NB4 (cell line): Measurements from ENCODE around the gene JMJD8.
A peak's percentile ranks its signal among the peaks of the same experiment; 100 is the strongest.
"Not testable (repeated sequence)": the region's sequence is repeated elsewhere in the genome, so short reads cannot be mapped to it uniquely, and the experiment has no call there.

Experiments
- DNase-seq: peaks from one replicate; pipeline ENCODE4 v3.0.0; 2010; ENCODE audit warnings: low read depth
- H3K4me3 ChIP-seq: one replicate; pipeline ENCODE4 v1.5.1; 2011; ENCODE audit warnings: mild to moderate bottlenecking, low read depth, low read length, moderate library complexity
- MYC ChIP-seq: IDR thresholded peaks from 2 replicates; pipeline ENCODE4 v1.6.1; 2011; ENCODE audit warnings: low read depth, low read length
- POLR2A ChIP-seq: IDR thresholded peaks from 2 replicates; pipeline ENCODE4 v1.6.1; 2011; ENCODE audit warnings: mild to moderate bottlenecking; ENCODE audit not compliant: insufficient read length; ENCODE audit errors: extremely low read depth
- TF ChIP-seq, protein P1 (sequence below): IDR thresholded peaks from one replicate; pipeline ENCODE4 v1.5.1; 2012; ENCODE audit warnings: low read depth, low read length
- TF ChIP-seq, protein P2 (sequence below): IDR thresholded peaks from 2 replicates; pipeline ENCODE4 v1.6.1; 2011; ENCODE audit warnings: low read depth, low read length

Gene JMJD8

DNA sequence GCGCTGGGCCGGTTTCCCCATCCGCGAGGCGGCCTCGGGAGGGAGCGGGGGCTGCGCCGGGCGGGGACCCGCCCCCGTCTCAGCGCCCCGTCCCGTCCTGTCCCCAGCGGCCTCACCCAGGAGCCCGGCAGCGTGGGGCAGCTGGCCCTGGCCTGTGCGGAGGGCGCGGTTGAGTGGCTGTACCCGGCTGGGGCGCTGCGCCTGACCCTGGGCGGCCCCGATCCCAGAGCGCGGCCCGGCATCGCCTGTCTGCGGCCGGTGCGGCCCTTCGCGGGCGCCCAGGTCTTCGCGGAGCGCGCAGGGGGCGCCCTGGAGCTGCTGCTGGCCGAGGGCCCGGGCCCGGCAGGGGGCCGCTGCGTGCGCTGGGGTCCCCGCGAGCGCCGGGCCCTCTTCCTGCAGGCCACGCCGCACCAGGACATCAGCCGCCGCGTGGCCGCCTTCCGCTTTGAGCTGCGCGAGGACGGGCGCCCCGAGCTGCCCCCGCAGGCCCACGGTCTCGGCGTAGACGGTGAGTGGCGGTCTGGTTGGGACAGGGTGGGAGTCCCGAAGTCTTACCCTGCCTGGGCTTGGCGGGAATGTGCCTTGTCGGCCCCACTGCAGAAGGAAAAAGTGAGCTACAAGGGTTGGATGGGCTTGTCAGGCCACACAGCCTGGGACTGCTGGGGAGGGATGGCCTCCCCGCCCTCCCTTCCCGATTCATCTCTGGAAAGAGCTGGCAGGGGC, 31.5 kb upstream of the JMJD8 start:
- peak; percentile 51 for DNase-seq
- H3K4me3 ChIP-seq: no peak overlapping the region
- TF ChIP-seq, protein P1, sequence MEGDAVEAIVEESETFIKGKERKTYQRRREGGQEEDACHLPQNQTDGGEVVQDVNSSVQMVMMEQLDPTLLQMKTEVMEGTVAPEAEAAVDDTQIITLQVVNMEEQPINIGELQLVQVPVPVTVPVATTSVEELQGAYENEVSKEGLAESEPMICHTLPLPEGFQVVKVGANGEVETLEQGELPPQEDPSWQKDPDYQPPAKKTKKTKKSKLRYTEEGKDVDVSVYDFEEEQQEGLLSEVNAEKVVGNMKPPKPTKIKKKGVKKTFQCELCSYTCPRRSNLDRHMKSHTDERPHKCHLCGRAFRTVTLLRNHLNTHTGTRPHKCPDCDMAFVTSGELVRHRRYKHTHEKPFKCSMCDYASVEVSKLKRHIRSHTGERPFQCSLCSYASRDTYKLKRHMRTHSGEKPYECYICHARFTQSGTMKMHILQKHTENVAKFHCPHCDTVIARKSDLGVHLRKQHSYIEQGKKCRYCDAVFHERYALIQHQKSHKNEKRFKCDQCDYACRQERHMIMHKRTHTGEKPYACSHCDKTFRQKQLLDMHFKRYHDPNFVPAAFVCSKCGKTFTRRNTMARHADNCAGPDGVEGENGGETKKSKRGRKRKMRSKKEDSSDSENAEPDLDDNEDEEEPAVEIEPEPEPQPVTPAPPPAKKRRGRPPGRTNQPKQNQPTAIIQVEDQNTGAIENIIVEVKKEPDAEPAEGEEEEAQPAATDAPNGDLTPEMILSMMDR: no peak
- no peak for TF ChIP-seq POLR2A
- TF ChIP-seq MYC: peak; percentile 55; the same call in 1 of the 2 replicates
- TF ChIP-seq, protein P2, sequence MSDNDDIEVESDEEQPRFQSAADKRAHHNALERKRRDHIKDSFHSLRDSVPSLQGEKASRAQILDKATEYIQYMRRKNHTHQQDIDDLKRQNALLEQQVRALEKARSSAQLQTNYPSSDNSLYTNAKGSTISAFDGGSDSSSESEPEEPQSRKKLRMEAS: peak; percentile 56; the same call in 1 of the 2 replicates

DNA sequence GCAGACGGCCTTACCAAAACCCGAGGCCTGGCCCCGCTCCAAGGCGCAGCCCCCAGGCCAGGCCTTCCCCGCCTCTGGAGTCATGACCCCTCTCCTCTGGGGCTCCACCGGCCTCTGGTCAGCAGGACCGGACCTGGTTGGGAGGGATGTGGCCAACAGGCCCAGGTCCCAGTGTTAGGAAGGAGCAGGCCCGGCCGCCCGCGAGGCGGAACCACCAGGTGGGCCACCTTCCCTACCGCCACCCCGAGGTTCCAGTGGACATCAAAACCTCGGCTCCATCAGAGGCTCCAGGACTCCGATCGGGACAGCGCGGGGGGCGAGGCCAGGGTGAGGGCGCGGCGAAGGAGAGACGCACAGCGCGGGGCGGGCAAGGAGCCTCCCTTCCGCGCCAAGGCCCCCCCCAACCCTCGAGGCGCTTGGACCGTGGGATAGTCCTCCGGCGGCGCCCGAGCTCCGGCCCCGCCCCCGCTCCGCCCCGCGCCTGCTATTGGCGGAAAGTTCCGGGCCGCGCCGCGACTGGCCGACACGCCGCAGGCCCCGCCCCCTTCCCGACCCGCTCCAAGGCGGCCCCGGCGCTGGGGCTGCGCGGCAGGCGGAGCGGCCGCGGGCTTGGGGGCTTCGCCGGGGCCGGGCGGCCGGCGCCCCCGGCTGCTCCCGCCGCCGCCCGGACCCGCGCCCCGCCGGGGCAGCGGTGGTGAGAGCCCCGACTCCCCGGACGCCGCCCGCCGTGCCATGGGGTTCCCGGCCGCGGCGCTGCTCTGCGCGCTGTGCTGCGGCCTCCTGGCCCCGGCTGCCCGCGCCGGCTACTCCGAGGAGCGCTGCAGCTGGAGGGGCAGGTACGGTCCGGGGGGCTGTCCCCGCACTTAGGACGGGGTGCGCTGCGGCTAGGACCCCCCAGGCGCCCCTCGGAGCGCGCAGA, 30.7 kb upstream of the JMJD8 start, which contains the start of gene METRN:
Gene METRN, plus strand, starts transcription at position 561 of the 919 bp plus-strand sequence. Its CDS starts 172 bp downstream, at position 733.
- H3K4me3 ChIP-seq: no peak within 1 kb of the TSS
- DNase-seq: peak; percentile 84
- TF ChIP-seq, protein P2: no peak
- TF ChIP-seq MYC (no peak), POLR2A (no peak)
- TF ChIP-seq, protein P1: no peak

DNA sequence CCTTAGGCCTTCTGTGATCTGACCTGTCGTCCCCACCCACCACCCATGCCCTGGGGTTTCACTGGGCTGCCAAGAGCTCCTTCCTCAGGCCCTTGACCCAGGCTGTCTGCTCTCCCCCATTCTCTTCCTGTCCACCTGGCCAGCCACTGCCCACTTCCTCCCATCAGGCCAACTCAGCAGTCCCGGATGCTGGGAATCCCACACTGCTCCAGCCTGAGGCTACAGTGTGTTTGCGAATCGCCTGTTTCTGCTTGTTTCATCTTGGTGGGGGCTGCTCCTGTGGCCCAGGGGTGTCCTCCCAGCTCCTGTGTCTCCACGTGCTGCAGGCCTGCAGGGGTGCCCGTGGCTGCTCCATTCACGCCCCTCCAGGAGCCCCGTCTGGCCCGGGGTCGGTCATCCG, 29.9 kb upstream of the JMJD8 start:
- TF ChIP-seq POLR2A (no peak), MYC (no peak)
- TF ChIP-seq, protein P2: no peak
- TF ChIP-seq, protein P1: no peak
- no peak overlapping the region for H3K4me3 ChIP-seq
- DNase-seq: no peak

DNA sequence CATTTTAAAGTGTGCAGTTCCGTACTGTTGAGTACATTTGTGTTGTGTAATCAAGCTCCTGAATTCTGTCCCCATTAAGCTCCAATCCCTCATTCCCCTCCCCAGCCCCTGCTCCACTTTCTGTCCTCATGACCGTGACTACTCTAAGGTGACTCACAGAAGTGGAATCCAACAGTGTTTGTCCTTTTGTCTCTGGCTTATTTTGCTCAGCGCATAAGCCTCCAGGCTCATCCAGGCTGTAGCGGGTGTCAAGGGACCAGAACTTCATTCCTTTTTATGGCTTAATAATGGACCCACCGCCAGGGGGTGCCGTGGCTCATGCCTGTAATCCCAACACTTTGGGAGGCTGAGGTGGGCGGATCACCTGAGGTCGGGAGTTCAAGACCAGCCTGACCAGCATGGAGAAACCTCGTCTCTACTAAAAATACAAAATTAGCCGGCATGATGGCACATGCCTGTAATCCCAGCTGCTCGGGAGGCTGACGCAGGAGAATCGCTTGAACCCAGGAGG, 28.7 kb upstream of the JMJD8 start:
- H3K4me3 ChIP-seq: not testable (repeated sequence)
- peak; percentile 56 for DNase-seq
- TF ChIP-seq, protein P1: peak; percentile 15

DNA sequence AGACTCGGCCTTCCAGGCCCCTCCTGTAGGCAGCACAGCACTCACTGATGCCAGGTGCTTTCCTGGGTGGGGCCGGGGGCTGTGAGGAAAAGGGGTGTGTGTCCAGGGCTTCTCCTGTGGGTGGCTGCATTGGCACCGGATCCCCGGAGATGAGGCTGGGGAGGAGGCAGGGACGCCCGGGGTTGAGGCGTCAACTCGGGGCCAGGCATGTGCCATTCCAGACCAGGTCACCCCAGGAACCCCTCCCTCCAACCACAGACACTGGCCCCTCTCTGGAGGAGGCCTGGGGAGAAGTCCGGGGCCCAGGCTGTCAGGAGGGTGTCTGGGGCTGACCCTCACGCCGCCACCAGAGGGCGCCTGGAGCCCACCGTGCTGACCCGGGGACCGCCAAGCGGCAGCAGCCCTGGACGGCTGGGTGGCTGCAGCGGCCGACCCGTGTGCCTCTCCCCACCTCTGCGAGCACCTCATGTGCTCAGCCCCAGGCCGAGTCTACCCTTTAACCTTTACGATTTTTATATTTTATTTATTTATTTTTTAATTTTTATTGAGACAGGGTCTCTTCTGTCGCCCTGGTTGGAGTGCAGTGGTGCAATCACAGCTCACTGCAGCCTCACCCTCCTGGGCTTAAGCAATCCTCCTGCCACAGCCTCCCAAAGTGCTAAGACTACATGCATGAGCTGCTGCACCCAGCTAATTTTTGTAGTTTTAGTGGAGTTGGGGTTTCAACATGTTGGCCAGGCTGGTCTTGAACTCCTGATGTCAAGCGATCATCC, 27.6 kb upstream of the JMJD8 start:
- no peak overlapping the region for H3K4me3 ChIP-seq
- TF ChIP-seq, protein P2: peak; percentile 36; the same call in 1 of the 2 replicates
- TF ChIP-seq MYC (no peak), POLR2A (no peak)
- TF ChIP-seq, protein P1: peak; percentile 58
- peak; percentile 69 for DNase-seq
